ENCODE measurements around the gene HACL1. TPM values are rescaled to one million over a fixed set of nuclear protein-coding genes. Genes with fewer than 3 reads are reported as not detected.
A peak's percentile ranks its signal among the peaks of the same experiment; 100 is the strongest.

HACL1 gene
- total and polyA plus RNA-seq, 10 of the 15 experiments (the other 5 are each of a cell fraction or from before 2014, with no cell fraction given), result 19.4 to 48.7 (median 30.1) TPM

GRCh38 chr3:15558581-15558980 lies 42.8 kb downstream of the HACL1 start (continued):
- TF ChIP-seq ZNF592 (IDR thresholded peaks at IDR 0.05) (no peak), ZNF207 (IDR thresholded peaks at IDR 0.05; ENCODE audit: borderline replicate concordance) (no peak), YY1 (IDR thresholded peaks at IDR 0.05; ENCODE audit: low read depth, low read length) (no peak), ZNF217 (IDR thresholded peaks at IDR 0.05) (no peak)

- ChIA-PET SMC1A (ENCODE audit: uncharacterized antibody, unreplicated experiment) (interaction anchor here (0.6 to 4.9 kb wide), 36 partner anchors 16 to 438 kb away, joined by 3 to 58 read pairs (median 4); partner anchors contain the start of genes ANKRD28, BTD, CAPN7 and COLQ), CTCF (interaction anchor here (0.6 to 4.5 kb wide), 40 partner anchors 9 to 452 kb away, joined by 3 to 73 read pairs (median 5); partner anchors contain the start of genes CAPN7 and METTL6), RAD21 (ENCODE audit: unreplicated experiment) (interaction anchor here (0.6 to 4.0 kb wide), 33 partner anchors 14 to 448 kb away, joined by 3 to 49 read pairs (median 5); partner anchors contain the start of genes BTD, COLQ and HACL1), POLR2A (interaction anchor here (0.8 to 1.7 kb wide), 3 partner anchors 31 to 173 kb away, joined by 3 to 12 read pairs (median 7); no protein-coding TSS in a partner anchor)
- intact Hi-C loops (cut with micrococcal nuclease; ENCODE audit: unreplicated experiment) (loop anchor here (1.0 to 5.0 kb wide), 7 partner anchors 31 to 440 kb away; no protein-coding TSS in a partner anchor), in situ Hi-C loops (cut with MboI) (loop anchor here (10.0 kb wide), 1 partner anchor 293 kb away; no protein-coding TSS in a partner anchor)
- H3K9me3 ChIP-seq (replicated peaks; ENCODE audit: control insufficient read depth, insufficient read depth, low read length), result no peaks in the 10 kb centered on the region
- no peaks in the 10 kb centered on the region for H4K20me1 ChIP-seq (ENCODE audit: control insufficient read depth, insufficient read depth)
- H3K4me2 ChIP-seq (ENCODE audit: control insufficient read depth, insufficient read depth), result no peak overlapping the region
- peak overlapping the region; percentile 22; the same call in 1 of the 2 replicates for H2AFZ ChIP-seq (ENCODE audit: control insufficient read depth, low read depth, low read length)
- FAIRE-seq (peak; percentile 74), ATAC-seq (peak; percentile 88), DNase-seq (ENCODE audit: low read depth, low spot score) (peak; percentile 67)
- H3K9ac ChIP-seq (ENCODE audit: control insufficient read depth, insufficient read depth, low read length), result no peak overlapping the region
- no peak overlapping the region for H3K27ac ChIP-seq (ENCODE audit: control insufficient read depth, insufficient read depth)
- peaks cover 0 to 8% of the 10 kb centered on the region in 2 experiments; a peak in 1 of 4 replicates for H3K36me3 ChIP-seq (ENCODE audit: control insufficient read depth in 2 of 2, insufficient read depth in 2 of 2, low read length in 1 of 2)
- no peaks in the 10 kb centered on the region for H3K27me3 ChIP-seq (replicated peaks in 1 of 2; ENCODE audit: control insufficient read depth in 2 of 2, insufficient read depth in 2 of 2, low read length in 1 of 2)
- BruUV-seq (replicated peaks), result no TSS peak
- H3K4me3 ChIP-seq, result no peak overlapping the region
- H3K4me1 ChIP-seq (ENCODE audit: control insufficient read depth, insufficient read depth, low read length), result peaks cover 13% of the 10 kb centered on the region
- 0% methylated on average over 3 of the region's 3 CpGs for WGBS (ENCODE audit: insufficient coverage, insufficient replicate concordance, low lambda C conversion rate, missing lambda C conversion rate)
- no peaks in the 10 kb centered on the region for H3K79me2 ChIP-seq (ENCODE audit: control insufficient read depth, insufficient read depth, low read length)
- no peak for TF ChIP-seq SIN3A (IDR thresholded peaks at IDR 0.05; ENCODE audit: low read depth, low read length)
- peak; percentile 40; the same call in 1 of the 2 replicates for TF ChIP-seq SMC3 (IDR thresholded peaks at IDR 0.05; ENCODE audit: borderline replicate concordance, low read length)
- TF ChIP-seq MEF2A (IDR thresholded peaks at IDR 0.05; ENCODE audit: insufficient read depth, low read depth, low read length), result no peak
- TF ChIP-seq FOS (IDR thresholded peaks at IDR 0.05; ENCODE audit: borderline replicate concordance, extremely low read depth, insufficient read length), result no peak
- TF ChIP-seq NFXL1 (IDR thresholded peaks at IDR 0.05; ENCODE audit: borderline replicate concordance), result no peak
- peak; percentile 37 to 64 (median 55); a peak in 4 of 6 replicates for TF ChIP-seq CTCF (IDR thresholded peaks at IDR 0.05 in 2 of 3, conservative IDR thresholded peaks at IDR 0.05 in 1 of 3; ENCODE audit: control insufficient read depth in 2 of 3, extremely low read depth in 1 of 3, insufficient read depth in 1 of 3, low read depth in 3 of 3, low read length in 3 of 3)
- no peak for TF ChIP-seq MYB (IDR thresholded peaks at IDR 0.05; ENCODE audit: borderline replicate concordance, low read depth, low read length)
- no peak for TF ChIP-seq SREBF1 (IDR thresholded peaks at IDR 0.05; ENCODE audit: low read length)
- TF ChIP-seq BCL3 (IDR thresholded peaks at IDR 0.05; ENCODE audit: borderline replicate concordance, insufficient read depth, low read depth, low read length, poor library complexity, severe bottlenecking), result no peak
- TF ChIP-seq JUND (IDR thresholded peaks at IDR 0.05; ENCODE audit: low read depth, low read length), result no peak
Observed at GRCh38 chr3:15557511-15557946, 43.8 kb downstream of the HACL1 start.

All from GM12878 (cell line).